ENCODE measurements around the gene CBLB.
A peak's percentile ranks its signal among the peaks of the same experiment; 100 is the strongest.
"Not testable (repeated sequence)": the region's sequence is repeated elsewhere in the genome, so short reads cannot be mapped to it uniquely, and the experiment has no call there.

CBLB gene

GRCh38 chr3:105747060-105747541 lies 121.7 kb downstream of the CBLB start:
- DNase-seq: peak; percentile 54

- DNase-seq: no peak
Observed at GRCh38 chr3:105746231-105746996, 122.4 kb downstream of the CBLB start.

GRCh38 chr3:105745046-105745445 lies 123.8 kb downstream of the CBLB start:
- DNase-seq: no peak

GRCh38 chr3:105744202-105744601 lies 124.6 kb downstream of the CBLB start:
- DNase-seq: no peak

GRCh38 chr3:105733356-105733755 lies 135.5 kb downstream of the CBLB start:
- no peak for DNase-seq

GRCh38 chr3:105731686-105732085 lies 137.1 kb downstream of the CBLB start:
- no peak for DNase-seq

- DNase-seq: peak; percentile 12
Observed at GRCh38 chr3:105730801-105731354, 137.9 kb downstream of the CBLB start.

GRCh38 chr3:105729667-105730066 lies 139.1 kb downstream of the CBLB start:
- DNase-seq: no peak

- no peak for DNase-seq
Observed at GRCh38 chr3:105728771-105729312, 140.0 kb downstream of the CBLB start.

- not testable (repeated sequence) for DNase-seq
Observed at GRCh38 chr3:105727036-105727435, 141.8 kb downstream of the CBLB start.

GRCh38 chr3:105722943-105723556 lies 145.8 kb downstream of the CBLB start:
- DNase-seq: peak; percentile 48

GRCh38 chr3:105719791-105720190 lies 149.0 kb downstream of the CBLB start:
- peak; percentile 11 for DNase-seq

GRCh38 chr3:105715372-105715771 lies 153.4 kb downstream of the CBLB start:
- DNase-seq: peak; percentile 64

GRCh38 chr3:105714453-105714852 lies 154.4 kb downstream of the CBLB start:
- no peak for DNase-seq

GRCh38 chr3:105708980-105709379 lies 159.8 kb downstream of the CBLB start:
- DNase-seq: no peak

- no peak for DNase-seq
Observed at GRCh38 chr3:105707009-105707408, 161.8 kb downstream of the CBLB start.

GRCh38 chr3:105704726-105705410 lies 163.9 kb downstream of the CBLB start:
- DNase-seq: no peak

- peak; percentile 41 for DNase-seq
Observed at GRCh38 chr3:105700575-105700974, 168.2 kb downstream of the CBLB start.

- no peak for DNase-seq
Observed at GRCh38 chr3:105691633-105692032, 177.2 kb downstream of the CBLB start.

GRCh38 chr3:105691053-105691452 lies 177.8 kb downstream of the CBLB start:
- DNase-seq: no peak

GRCh38 chr3:105688821-105689220 lies 180.0 kb downstream of the CBLB start:
- no peak for DNase-seq

- peak; percentile 25 for DNase-seq
Observed at GRCh38 chr3:105686278-105686897, 182.4 kb downstream of the CBLB start.

- DNase-seq: no peak
Observed at GRCh38 chr3:105679951-105680350, 188.9 kb downstream of the CBLB start.

Data from activated CD4-positive, alpha-beta T cell treated with anti-CD3 and anti-CD28 coated beads, Interleukin-2, amount 50 U/mL, for 16 hours (primary cell).